Measurements from ENCODE around the gene MXRA7.

MXRA7 gene

GRCh38 chr17:76635039-76635438, 75.7 kb downstream of the MXRA7 start:
- DNase-seq (ENCODE audit: low read depth): no peak
- no peak for TF ChIP-seq CTCF (conservative IDR thresholded peaks at IDR 0.05; ENCODE audit: control insufficient read depth, insufficient read depth, low read depth, low read length)
- H3K4me3 ChIP-seq (ENCODE audit: control insufficient read depth, low read depth, low read length): no peak overlapping the region

GRCh38 chr17:76633628-76634328, 77.0 kb downstream of the MXRA7 start:
- no peak overlapping the region for H3K4me3 ChIP-seq (ENCODE audit: control insufficient read depth, low read depth, low read length)
- TF ChIP-seq CTCF (conservative IDR thresholded peaks at IDR 0.05; ENCODE audit: control insufficient read depth, insufficient read depth, low read depth, low read length): no peak
- no peak for DNase-seq (ENCODE audit: low read depth)

- peak; percentile 35 for DNase-seq (ENCODE audit: low read depth)
- no peak for TF ChIP-seq CTCF (conservative IDR thresholded peaks at IDR 0.05; ENCODE audit: control insufficient read depth, insufficient read depth, low read depth, low read length)
- H3K4me3 ChIP-seq (ENCODE audit: control insufficient read depth, low read depth, low read length): no peak overlapping the region
These were observed 78.8 kb downstream of the MXRA7 start for GRCh38 chr17:76631821-76632565.

- DNase-seq (ENCODE audit: low read depth): no peak
These were observed 80.6 kb downstream of the MXRA7 start for GRCh38 chr17:76630151-76630550.

More at GRCh38 chr17:76630151-76630550, 80.6 kb downstream of the MXRA7 start:
- TF ChIP-seq CTCF (conservative IDR thresholded peaks at IDR 0.05; ENCODE audit: control insufficient read depth, insufficient read depth, low read depth, low read length): no peak
- no peak overlapping the region for H3K4me3 ChIP-seq (ENCODE audit: control insufficient read depth, low read depth, low read length)

All from fibroblast of mammary gland (primary cell).